ENCODE data around the gene SRPX.

DNA sequence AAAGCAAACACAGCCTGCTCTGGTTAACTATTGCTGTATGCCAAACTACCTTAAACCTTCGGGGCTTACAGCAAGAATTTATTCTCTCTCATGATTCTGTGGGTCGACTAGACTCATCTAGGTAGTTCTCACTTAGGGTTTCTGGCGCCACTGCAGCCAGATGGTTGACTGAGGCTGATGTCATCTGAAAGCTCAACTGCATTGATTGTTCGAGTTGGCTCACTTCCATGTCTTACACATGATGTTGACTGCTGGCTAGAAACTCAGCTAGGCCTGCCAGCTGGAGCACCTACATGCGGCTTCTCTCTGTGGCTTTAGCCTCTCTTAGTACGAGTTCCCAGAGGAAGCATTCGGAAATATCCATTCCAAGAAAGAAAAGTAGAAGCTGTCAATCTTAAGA is 103.2 kb downstream of the SRPX start:
- no peak for TF ChIP-seq POLR2A (IDR thresholded peaks at IDR 0.05; ENCODE audit: extremely low read depth, insufficient read length)
- TF ChIP-seq, protein P1, sequence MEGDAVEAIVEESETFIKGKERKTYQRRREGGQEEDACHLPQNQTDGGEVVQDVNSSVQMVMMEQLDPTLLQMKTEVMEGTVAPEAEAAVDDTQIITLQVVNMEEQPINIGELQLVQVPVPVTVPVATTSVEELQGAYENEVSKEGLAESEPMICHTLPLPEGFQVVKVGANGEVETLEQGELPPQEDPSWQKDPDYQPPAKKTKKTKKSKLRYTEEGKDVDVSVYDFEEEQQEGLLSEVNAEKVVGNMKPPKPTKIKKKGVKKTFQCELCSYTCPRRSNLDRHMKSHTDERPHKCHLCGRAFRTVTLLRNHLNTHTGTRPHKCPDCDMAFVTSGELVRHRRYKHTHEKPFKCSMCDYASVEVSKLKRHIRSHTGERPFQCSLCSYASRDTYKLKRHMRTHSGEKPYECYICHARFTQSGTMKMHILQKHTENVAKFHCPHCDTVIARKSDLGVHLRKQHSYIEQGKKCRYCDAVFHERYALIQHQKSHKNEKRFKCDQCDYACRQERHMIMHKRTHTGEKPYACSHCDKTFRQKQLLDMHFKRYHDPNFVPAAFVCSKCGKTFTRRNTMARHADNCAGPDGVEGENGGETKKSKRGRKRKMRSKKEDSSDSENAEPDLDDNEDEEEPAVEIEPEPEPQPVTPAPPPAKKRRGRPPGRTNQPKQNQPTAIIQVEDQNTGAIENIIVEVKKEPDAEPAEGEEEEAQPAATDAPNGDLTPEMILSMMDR (IDR thresholded peaks at IDR 0.05; ENCODE audit: low read depth, low read length), result no peak
- TF ChIP-seq, protein P2, sequence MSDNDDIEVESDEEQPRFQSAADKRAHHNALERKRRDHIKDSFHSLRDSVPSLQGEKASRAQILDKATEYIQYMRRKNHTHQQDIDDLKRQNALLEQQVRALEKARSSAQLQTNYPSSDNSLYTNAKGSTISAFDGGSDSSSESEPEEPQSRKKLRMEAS (IDR thresholded peaks at IDR 0.05; ENCODE audit: low read depth, low read length), result no peak

All from NB4 (cell line).